ENCODE results near the gene HOXD8. TPM values are rescaled to one million over a fixed set of nuclear protein-coding genes. Genes with fewer than 3 reads are reported as not detected.

HOXD8 gene
- polyA plus RNA-seq, 1 donor, result 40.0 TPM

- no peak for DNase-seq (ENCODE audit: low read depth)
These were observed 13.4 kb upstream of the HOXD8 start, which contains the start of gene HOXD10 for GRCh38 chr2:176115883-176116813. Gene HOXD10, plus strand, starts transcription at chr2:176116778. Its CDS starts 56 bp downstream, at chr2:176116834.

GRCh38 chr2:176117162-176117822 lies 12.2 kb upstream of the HOXD8 start:
- DNase-seq (ENCODE audit: low read depth), result no peak

DNA sequence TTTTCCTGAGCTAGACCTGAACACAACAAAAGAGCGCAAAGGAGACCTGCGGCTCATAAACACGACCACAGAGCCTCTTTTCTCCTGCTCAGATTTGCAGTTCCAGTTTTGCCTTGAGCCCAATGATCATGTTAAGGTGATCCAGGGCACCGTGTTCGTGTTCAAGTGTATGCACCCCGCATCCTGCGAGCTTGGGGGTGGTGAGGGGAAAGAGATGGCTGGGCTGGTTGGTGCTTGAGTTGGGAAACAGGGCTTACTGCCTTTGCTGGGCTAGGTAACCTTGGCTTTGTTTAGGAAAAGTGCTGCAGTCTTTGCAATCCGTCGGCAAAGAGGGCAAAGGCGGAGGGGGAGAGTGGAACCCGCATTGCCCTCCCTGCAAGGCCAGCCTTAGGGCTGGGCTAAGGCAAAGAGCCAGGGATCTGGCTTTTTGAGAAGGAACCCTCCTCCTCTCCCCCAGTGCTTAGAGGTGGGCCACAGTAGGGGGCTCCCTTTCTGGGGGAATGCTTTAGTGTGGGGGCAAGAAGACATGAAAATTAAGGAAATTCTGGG lies 11.6 kb upstream of the HOXD8 start:
- DNase-seq (ENCODE audit: low read depth), result no peak

- DNase-seq (ENCODE audit: low read depth), result no peak
These were observed 10.7 kb upstream of the HOXD8 start for GRCh38 chr2:176118601-176119339.

- no peak for DNase-seq (ENCODE audit: low read depth)
These were observed 8.9 kb upstream of the HOXD8 start for GRCh38 chr2:176120364-176121189.

- no peak for DNase-seq (ENCODE audit: low read depth)
These were observed 8.1 kb upstream of the HOXD8 start for GRCh38 chr2:176121190-176122051.

DNA sequence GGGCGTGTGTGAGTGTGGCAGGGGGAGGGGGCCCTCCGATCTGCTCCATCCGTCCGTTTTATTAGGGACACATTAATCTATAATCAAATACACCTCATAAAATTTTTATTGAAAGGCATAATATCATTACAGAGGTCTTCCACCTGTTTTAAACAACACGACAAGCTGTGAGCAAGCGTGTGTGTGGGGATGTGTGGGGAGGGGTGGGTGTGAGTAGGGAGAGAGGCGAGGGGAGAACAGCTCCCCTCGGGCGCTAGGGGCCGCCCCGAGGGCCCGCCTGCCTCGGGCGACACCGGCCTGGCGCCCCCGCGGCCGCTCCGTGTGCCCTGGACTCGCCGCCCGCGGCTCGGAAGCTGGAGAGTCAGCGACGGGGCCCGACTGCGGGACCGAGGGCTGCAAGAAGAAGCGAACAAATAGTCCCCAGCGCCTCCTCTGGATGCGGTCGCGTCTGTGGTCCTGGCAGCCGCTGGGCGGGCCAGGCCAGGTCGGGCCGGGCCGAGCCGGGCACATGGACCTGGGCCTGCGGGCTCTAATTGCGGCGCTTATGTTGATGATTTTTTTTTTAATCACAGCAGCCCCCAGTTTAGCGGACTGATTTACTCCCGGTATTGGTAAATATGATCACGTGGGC lies 7.3 kb upstream of the HOXD8 start:
- no peak for DNase-seq (ENCODE audit: low read depth)

DNA sequence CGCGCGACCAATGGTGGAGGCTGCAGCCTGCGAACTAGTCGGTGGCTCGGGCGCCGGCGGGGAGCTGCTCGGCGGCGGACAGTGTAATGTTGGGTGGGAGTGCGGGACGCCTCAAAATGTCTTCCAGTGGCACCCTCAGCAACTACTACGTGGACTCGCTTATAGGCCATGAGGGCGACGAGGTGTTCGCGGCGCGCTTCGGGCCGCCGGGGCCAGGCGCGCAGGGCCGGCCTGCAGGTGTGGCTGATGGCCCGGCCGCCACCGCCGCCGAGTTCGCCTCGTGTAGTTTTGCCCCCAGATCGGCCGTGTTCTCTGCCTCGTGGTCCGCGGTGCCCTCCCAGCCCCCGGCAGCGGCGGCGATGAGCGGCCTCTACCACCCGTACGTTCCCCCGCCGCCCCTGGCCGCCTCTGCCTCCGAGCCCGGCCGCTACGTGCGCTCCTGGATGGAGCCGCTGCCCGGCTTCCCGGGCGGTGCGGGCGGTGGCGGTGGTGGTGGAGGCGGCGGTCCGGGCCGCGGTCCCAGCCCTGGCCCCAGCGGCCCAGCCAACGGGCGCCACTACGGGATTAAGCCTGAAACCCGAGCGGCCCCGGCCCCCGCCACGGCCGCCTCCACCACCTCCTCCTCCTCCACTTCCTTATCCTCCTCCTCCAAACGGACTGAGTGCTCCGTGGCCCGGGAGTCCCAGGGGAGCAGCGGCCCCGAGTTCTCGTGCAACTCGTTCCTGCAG lies 6.7 kb upstream of the HOXD8 start, which contains the start of gene HOXD9:
Gene HOXD9, plus strand, starts transcription at position 37 of the 728 bp plus-strand sequence. Its CDS starts 50 bp downstream, at position 87.
- DNase-seq (ENCODE audit: low read depth), result no peak

DNA sequence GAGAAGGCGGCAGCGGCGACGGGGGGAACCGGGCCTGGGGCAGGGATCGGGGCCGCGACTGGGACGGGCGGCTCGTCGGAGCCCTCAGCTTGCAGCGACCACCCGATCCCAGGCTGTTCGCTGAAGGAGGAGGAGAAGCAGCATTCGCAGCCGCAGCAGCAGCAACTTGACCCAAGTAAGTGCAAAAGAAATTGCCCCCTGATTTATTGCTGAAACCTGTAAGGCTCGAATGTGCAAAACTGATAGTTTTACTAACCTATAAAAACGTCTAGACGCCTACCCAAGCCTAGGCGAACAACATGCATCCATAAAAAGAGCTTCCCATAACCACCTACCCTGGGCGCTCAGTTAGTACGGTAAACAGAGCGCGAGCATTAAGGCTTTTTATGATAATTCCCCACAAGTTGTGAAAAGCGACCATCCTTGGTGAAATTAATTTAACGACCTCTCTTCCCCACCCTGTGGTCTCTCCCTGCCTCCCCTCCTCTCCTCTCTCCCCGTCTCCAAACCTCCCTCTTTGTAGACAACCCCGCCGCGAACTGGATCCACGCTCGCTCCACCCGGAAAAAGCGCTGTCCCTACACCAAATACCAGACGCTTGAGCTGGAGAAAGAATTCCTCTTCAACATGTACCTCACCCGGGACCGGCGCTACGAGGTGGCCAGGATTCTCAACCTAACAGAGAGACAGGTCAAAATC lies 5.9 kb upstream of the HOXD8 start:
- no peak for DNase-seq (ENCODE audit: low read depth)

GRCh38 chr2:176124110-176124946 lies 5.2 kb upstream of the HOXD8 start:
- no peak for DNase-seq (ENCODE audit: low read depth)

GRCh38 chr2:176124947-176125771 lies 4.3 kb upstream of the HOXD8 start:
- DNase-seq (ENCODE audit: low read depth), result no peak

GRCh38 chr2:176125772-176126054 lies 3.8 kb upstream of the HOXD8 start:
- no peak for DNase-seq (ENCODE audit: low read depth)

- DNase-seq (ENCODE audit: low read depth), result no peak
These were observed 2.4 kb upstream of the HOXD8 start for GRCh38 chr2:176126929-176127773.

GRCh38 chr2:176127774-176128072 lies 1.8 kb upstream of the HOXD8 start:
- no peak for DNase-seq (ENCODE audit: low read depth)

- no peak for DNase-seq (ENCODE audit: low read depth)
These were observed 1.1 kb upstream of the HOXD8 start for GRCh38 chr2:176128172-176128981.
